SH-SY5Y (cell line): ENCODE data around the gene FYN.

Source experiments
- GATA2 ChIP-seq: IDR thresholded peaks from 2 replicates; pipeline ENCODE4 v1.6.1; 2011; ENCODE audit warnings: mild to moderate bottlenecking, low read depth, low read length
- GATA3 ChIP-seq: IDR thresholded peaks from 2 replicates; pipeline ENCODE4 v1.6.1; 2011; ENCODE audit warnings: low read depth, mild to moderate bottlenecking, low read length, moderate library complexity

DNA sequence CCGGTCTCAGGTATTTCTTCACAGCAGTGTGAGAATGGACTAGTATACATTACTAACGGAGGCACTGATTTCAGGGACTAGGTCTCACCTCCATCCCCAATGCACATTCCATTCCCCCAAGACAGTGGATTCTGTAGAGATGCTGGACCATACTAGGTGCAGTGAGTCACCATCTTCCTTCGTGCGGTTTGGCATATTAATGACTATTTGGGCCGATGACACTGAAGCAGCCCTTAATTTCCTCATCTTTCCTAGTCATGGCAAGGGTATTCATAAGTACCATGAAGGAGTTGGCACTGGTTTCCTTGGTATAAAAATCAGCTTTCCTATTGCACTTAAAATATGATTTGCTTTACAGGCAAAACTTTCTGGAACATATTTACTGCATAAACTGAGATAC, 146.2 kb downstream of the FYN start:
- TF ChIP-seq GATA2 (no peak), GATA3 (no peak)
